ENCODE results near the gene HGFAC. TPM values are rescaled to one million over a fixed set of nuclear protein-coding genes. Genes with fewer than 3 reads are reported as not detected.

HGFAC gene
- total RNA-seq, 1 donor from 2014 or later = not detected

GRCh38 chr4:3401436-3402171 is 40.2 kb upstream of the HGFAC start:
- no peak for TF ChIP-seq CTCF (conservative IDR thresholded peaks at IDR 0.05; ENCODE audit: low read depth, low read length)
- H3K4me3 ChIP-seq (ENCODE audit: low read depth, low read length) = no peak overlapping the region
- DNase-seq (ENCODE audit: low read depth) = no peak

- DNase-seq (ENCODE audit: low read depth) = no peak
- H3K4me3 ChIP-seq (ENCODE audit: low read depth, low read length) = no peak overlapping the region
- no peak for TF ChIP-seq CTCF (conservative IDR thresholded peaks at IDR 0.05; ENCODE audit: low read depth, low read length)
Observed at GRCh38 chr4:3402491-3403347, 39.0 kb upstream of the HGFAC start.

GRCh38 chr4:3403348-3403906 is 38.3 kb upstream of the HGFAC start:
- no peak for DNase-seq (ENCODE audit: low read depth)
- no peak for TF ChIP-seq CTCF (conservative IDR thresholded peaks at IDR 0.05; ENCODE audit: low read depth, low read length)
- no peak overlapping the region for H3K4me3 ChIP-seq (ENCODE audit: low read depth, low read length)

- H3K4me3 ChIP-seq (ENCODE audit: low read depth, low read length) = no peak overlapping the region
- no peak for DNase-seq (ENCODE audit: low read depth)
- TF ChIP-seq CTCF (conservative IDR thresholded peaks at IDR 0.05; ENCODE audit: low read depth, low read length) = no peak
Observed at GRCh38 chr4:3404546-3404945, 37.2 kb upstream of the HGFAC start.

GRCh38 chr4:3405176-3405575 is 36.6 kb upstream of the HGFAC start:
- TF ChIP-seq CTCF (conservative IDR thresholded peaks at IDR 0.05; ENCODE audit: low read depth, low read length) = no peak
- DNase-seq (ENCODE audit: low read depth) = no peak
- no peak overlapping the region for H3K4me3 ChIP-seq (ENCODE audit: low read depth, low read length)

- no peak for DNase-seq (ENCODE audit: low read depth)
- no peak overlapping the region for H3K4me3 ChIP-seq (ENCODE audit: low read depth, low read length)
- no peak for TF ChIP-seq CTCF (conservative IDR thresholded peaks at IDR 0.05; ENCODE audit: low read depth, low read length)
Observed at GRCh38 chr4:3406021-3406420, 35.7 kb upstream of the HGFAC start.

Measured in epithelial cell of proximal tubule (primary cell).